Measurements from ENCODE around the gene TENT5A.

The TENT5A gene

DNA sequence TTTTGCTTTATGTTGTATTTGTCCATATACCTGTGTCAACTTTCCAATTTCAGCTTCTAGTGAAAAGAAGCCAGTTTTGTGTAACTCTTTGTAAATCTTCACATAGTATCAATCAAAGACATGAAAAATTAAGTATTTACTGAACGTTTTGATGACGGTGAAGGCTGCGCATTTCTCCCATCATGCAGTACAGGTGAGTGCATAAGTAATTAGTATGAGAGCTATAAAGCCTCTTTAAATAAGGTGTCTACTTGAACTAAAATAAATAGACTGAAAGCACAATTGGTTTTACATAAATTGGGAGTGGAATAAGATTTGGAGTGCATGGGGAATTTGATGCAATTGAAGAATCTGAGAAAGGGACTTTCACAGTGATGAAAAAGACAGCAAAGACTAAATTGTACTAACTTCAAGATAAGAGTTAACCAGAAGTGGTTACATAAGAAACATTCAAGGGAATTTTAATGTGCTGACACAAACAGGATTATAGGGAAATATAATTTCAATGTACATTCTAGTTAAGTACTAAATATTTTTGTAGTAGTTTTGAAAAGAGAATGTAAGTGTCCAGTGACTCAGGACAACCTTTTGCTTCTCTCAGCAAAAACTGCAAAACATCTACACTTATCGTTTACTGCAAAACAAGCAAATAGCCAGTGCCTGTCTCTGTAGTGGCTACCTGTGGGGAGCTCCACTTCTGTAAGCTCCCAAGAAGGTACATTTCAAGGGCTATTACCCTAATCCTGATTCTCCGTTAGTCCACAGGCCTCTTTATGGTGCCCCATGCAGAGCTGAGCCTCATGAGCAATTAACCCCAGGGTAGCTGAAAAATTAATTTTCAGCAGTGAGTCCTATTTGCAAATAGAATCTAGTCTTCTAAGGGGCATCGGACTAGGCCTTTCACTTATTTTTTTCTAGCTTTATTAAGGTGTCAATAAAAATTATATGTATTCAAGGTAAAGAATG is 13.0 kb downstream of the TENT5A start:
- ChIA-PET POLR2A (interaction anchor here (1.0 kb wide), 1 partner anchor 13 kb away, joined by 4 read pairs; the partner anchor contains the start of gene TENT5A), CTCF (interaction anchor here (0.6 to 1.9 kb wide), 4 partner anchors 12 to 76 kb away, joined by 3 to 6 read pairs (median 4); partner anchors contain the start of gene TENT5A)
- Histone ChIP-seq H3K9me3 (ENCODE audit: control insufficient read depth, insufficient read depth, low read depth, low read length) (no peaks in the 10 kb centered on the region), H3K4me1 (ENCODE audit: control insufficient read depth, insufficient read depth, low read length) (no peaks in the 10 kb centered on the region), H3K4me3 (ENCODE audit: low read depth, low read length) (no peak overlapping the region), H3K36me3 (ENCODE audit: control insufficient read depth in 2 of 2, insufficient read depth in 1 of 2, low read length in 2 of 2) (no peaks in the 10 kb centered on the region), H3K27ac (ENCODE audit: extremely low read depth, low read depth, low read length) (no peak overlapping the region)
- TF ChIP-seq ZNF248 (tag by site-specific recombination; IDR thresholded peaks at IDR 0.05): no peak
- peak; percentile 63 for TF ChIP-seq GLIS1 (tag by site-specific recombination; IDR thresholded peaks at IDR 0.05)
- peak; percentile 76 for TF ChIP-seq ZIC2 (tag by site-specific recombination; IDR thresholded peaks at IDR 0.05)
- TF ChIP-seq PRDM1 (tag by site-specific recombination; IDR thresholded peaks at IDR 0.05): 0 out of 2 replicates have a peak, but pooled peaks have one; percentile 2

DNA sequence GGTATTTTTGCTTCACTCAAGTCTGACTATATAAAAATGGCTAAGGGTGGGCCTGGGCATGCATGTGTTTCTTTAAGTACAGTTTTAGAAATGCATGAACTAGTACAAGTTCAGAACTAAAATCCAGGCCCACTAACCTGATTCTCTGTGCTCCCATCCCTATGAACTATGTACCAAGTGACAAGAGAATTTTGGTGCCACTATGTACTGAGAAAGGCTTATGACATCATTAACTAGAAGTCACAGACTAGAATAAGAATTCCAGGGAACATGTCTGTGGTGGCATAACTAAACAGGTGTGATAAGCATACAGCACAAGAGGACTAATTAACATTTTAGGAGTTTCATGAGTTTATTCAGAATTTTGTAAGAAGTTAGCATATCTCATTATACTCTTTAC is 16.1 kb downstream of the TENT5A start:
- CTCF ChIA-PET: interaction anchor here (0.6 to 1.3 kb wide), 2 partner anchors 9 to 155 kb away, joined by 3 read pairs; no protein-coding TSS in a partner anchor
- no peaks in the 10 kb centered on the region for H3K36me3 ChIP-seq (ENCODE audit: control insufficient read depth in 2 of 2, insufficient read depth in 1 of 2, low read length in 2 of 2)

DNA sequence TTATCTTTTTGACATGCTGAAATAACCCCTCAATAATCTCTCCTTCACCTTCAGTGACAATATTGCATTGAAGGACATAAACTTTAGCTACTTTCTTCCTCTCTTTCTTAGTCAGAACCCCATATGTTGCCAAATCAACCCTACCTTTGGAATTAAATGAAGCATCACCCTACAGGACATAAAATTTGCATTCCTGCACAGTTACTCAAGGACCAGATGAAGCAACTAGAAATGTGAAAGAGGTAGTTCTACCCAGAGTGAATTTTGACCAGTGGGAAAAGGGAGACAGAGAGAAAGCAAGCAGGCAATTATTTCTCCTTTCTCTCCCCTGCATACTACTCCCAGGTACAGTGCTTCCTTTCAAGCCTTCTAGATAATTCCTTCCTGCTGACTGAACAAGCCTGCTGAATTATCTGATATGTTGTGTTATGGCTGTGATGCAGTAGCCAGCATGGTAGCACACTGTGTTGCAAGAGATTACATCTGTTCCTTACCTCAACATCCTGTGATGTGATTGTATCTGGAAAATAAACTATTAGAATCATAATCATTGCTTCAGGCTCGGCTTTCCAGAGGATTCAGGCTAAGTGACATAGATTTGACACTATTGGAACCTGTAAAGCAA is 16.6 kb downstream of the TENT5A start:
- TF ChIP-seq ZNF394 (tag by site-specific recombination; IDR thresholded peaks at IDR 0.05; ENCODE audit: borderline replicate concordance) (no peak), ZNF341 (tag by site-specific recombination; IDR thresholded peaks at IDR 0.05; ENCODE audit: low read depth) (no peak), ZNF624 (tag by site-specific recombination; IDR thresholded peaks at IDR 0.05) (no peak), ZNF391 (tag by site-specific recombination; IDR thresholded peaks at IDR 0.05; ENCODE audit: borderline replicate concordance, low read depth) (no peak), SETDB1 (IDR thresholded peaks at IDR 0.05; ENCODE audit: insufficient read length, low read length) (no peak), ZBTB8A (tag by site-specific recombination; IDR thresholded peaks at IDR 0.05) (no peak)
- TF ChIP-seq, protein P1, sequence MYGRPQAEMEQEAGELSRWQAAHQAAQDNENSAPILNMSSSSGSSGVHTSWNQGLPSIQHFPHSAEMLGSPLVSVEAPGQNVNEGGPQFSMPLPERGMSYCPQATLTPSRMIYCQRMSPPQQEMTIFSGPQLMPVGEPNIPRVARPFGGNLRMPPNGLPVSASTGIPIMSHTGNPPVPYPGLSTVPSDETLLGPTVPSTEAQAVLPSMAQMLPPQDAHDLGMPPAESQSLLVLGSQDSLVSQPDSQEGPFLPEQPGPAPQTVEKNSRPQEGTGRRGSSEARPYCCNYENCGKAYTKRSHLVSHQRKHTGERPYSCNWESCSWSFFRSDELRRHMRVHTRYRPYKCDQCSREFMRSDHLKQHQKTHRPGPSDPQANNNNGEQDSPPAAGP (tag by site-specific recombination; IDR thresholded peaks at IDR 0.05): no peak
- H3K9me3 ChIP-seq (ENCODE audit: control insufficient read depth, insufficient read depth, low read depth, low read length): no peaks in the 10 kb centered on the region
- H3K4me1 ChIP-seq (ENCODE audit: control insufficient read depth, insufficient read depth, low read length): no peaks in the 10 kb centered on the region
- ChIA-PET POLR2A (interaction anchor here (1.6 kb wide), 1 partner anchor 17 kb away, joined by 4 read pairs; the partner anchor contains the start of gene TENT5A), CTCF (interaction anchor here (0.6 to 1.3 kb wide), 2 partner anchors 8 to 54 kb away, joined by 3 read pairs; no protein-coding TSS in a partner anchor)
- no peaks in the 10 kb centered on the region for H3K36me3 ChIP-seq (ENCODE audit: control insufficient read depth in 2 of 2, insufficient read depth in 1 of 2, low read length in 2 of 2)
- no peak overlapping the region for H3K4me3 ChIP-seq (ENCODE audit: low read depth, low read length)
- no peak overlapping the region for H3K27ac ChIP-seq (ENCODE audit: extremely low read depth, low read depth, low read length)

More for the DNA sequence above, 16.1 kb downstream of the TENT5A start:
- POLR2A ChIA-PET: interaction anchor here (1.3 kb wide), 1 partner anchor 16 kb away, joined by 6 read pairs; the partner anchor contains the start of gene TENT5A
- TF ChIP-seq, protein P2, sequence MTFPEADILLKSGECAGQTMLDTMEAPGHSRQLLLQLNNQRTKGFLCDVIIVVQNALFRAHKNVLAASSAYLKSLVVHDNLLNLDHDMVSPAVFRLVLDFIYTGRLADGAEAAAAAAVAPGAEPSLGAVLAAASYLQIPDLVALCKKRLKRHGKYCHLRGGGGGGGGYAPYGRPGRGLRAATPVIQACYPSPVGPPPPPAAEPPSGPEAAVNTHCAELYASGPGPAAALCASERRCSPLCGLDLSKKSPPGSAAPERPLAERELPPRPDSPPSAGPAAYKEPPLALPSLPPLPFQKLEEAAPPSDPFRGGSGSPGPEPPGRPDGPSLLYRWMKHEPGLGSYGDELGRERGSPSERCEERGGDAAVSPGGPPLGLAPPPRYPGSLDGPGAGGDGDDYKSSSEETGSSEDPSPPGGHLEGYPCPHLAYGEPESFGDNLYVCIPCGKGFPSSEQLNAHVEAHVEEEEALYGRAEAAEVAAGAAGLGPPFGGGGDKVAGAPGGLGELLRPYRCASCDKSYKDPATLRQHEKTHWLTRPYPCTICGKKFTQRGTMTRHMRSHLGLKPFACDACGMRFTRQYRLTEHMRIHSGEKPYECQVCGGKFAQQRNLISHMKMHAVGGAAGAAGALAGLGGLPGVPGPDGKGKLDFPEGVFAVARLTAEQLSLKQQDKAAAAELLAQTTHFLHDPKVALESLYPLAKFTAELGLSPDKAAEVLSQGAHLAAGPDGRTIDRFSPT (tag by site-specific recombination; IDR thresholded peaks at IDR 0.05): no peak
- TF ChIP-seq GLIS2 (tag by site-specific recombination; IDR thresholded peaks at IDR 0.05) (no peak), ZNF843 (tag by site-specific recombination; IDR thresholded peaks at IDR 0.05) (no peak), ZIC2 (tag by site-specific recombination; IDR thresholded peaks at IDR 0.05) (no peak), ZNF140 (tag by site-specific recombination; IDR thresholded peaks at IDR 0.05) (no peak)
- TF ChIP-seq, protein P3, sequence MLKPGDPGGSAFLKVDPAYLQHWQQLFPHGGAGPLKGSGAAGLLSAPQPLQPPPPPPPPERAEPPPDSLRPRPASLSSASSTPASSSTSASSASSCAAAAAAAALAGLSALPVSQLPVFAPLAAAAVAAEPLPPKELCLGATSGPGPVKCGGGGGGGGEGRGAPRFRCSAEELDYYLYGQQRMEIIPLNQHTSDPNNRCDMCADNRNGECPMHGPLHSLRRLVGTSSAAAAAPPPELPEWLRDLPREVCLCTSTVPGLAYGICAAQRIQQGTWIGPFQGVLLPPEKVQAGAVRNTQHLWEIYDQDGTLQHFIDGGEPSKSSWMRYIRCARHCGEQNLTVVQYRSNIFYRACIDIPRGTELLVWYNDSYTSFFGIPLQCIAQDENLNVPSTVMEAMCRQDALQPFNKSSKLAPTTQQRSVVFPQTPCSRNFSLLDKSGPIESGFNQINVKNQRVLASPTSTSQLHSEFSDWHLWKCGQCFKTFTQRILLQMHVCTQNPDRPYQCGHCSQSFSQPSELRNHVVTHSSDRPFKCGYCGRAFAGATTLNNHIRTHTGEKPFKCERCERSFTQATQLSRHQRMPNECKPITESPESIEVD (tag by site-specific recombination; IDR thresholded peaks at IDR 0.05): no peak
- no peak overlapping the region for H3K27ac ChIP-seq (ENCODE audit: extremely low read depth, low read depth, low read length)
- H3K4me1 ChIP-seq (ENCODE audit: control insufficient read depth, insufficient read depth, low read length): no peaks in the 10 kb centered on the region
- H3K9me3 ChIP-seq (ENCODE audit: control insufficient read depth, insufficient read depth, low read depth, low read length): no peaks in the 10 kb centered on the region
- H3K4me3 ChIP-seq (ENCODE audit: low read depth, low read length): no peak overlapping the region
